ENCODE results near the gene TMEM131.

DNA sequence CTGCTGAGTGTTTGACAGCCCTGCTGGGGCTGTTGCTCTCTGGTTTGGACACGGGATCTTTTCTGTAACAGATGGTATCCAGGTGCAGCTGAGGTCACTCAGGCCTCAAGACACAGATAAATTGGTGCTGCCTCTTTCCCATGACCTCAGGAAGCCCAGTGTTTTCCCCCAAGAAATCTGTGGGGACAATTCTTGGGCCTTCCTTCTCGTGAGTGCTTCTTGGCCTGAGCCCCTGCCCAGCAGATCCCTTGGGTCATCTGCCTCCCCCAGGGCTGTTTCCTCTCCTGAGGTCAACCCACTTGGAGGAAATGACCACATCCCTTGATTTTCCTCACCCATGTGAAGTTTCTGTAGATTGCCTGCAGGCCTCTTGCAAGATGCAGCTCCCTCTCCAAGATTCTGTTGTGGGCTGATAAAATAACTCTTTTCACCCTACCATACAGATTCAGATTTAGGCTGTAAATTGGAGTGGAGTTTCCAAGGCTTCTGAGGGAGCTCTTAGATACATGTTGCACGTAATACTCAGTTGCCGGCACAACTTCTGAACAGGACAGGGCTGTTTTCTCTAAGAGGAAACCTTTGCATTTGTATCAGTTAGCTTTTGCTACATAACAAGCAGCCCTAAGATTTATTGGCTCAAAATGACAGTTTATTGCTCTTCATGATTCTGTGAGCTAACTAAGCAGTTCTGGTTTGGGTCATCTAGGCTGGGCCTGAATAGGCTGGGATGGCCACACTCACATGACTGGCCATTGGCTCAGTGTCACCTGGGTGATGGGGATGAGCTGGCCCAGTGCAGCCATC lies 269.3 kb downstream of the TMEM131 start:
- TF ChIP-seq, protein P1, sequence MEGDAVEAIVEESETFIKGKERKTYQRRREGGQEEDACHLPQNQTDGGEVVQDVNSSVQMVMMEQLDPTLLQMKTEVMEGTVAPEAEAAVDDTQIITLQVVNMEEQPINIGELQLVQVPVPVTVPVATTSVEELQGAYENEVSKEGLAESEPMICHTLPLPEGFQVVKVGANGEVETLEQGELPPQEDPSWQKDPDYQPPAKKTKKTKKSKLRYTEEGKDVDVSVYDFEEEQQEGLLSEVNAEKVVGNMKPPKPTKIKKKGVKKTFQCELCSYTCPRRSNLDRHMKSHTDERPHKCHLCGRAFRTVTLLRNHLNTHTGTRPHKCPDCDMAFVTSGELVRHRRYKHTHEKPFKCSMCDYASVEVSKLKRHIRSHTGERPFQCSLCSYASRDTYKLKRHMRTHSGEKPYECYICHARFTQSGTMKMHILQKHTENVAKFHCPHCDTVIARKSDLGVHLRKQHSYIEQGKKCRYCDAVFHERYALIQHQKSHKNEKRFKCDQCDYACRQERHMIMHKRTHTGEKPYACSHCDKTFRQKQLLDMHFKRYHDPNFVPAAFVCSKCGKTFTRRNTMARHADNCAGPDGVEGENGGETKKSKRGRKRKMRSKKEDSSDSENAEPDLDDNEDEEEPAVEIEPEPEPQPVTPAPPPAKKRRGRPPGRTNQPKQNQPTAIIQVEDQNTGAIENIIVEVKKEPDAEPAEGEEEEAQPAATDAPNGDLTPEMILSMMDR (IDR thresholded peaks at IDR 0.05) = no peak
- no peak for TF ChIP-seq POLR2A (IDR thresholded peaks at IDR 0.05)
